ENCODE results near the gene LRRC26.

GRCh38 chr9:137161558-137162486 lies 8.0 kb downstream of the LRRC26 start:
- TF ChIP-seq RBAK (CRISPR knock-in tag; IDR thresholded peaks at IDR 0.05): no peak
- no peak for TF ChIP-seq ZNF350 (CRISPR knock-in tag; IDR thresholded peaks at IDR 0.05; ENCODE audit: borderline replicate concordance, low read depth)
- TF ChIP-seq CBFB (CRISPR knock-in tag; IDR thresholded peaks at IDR 0.05): no peak
- TF ChIP-seq HDAC2 (CRISPR knock-in tag; IDR thresholded peaks at IDR 0.05): no peak
- TF ChIP-seq MED1 (CRISPR knock-in tag; IDR thresholded peaks at IDR 0.05): no peak
- TF ChIP-seq MAFK (conservative IDR thresholded peaks at IDR 0.05 in 1 of 2, IDR thresholded peaks at IDR 0.05 in 1 of 2; ENCODE audit: low read length in 2 of 2): no peak
- no peak for TF ChIP-seq TFDP1 (CRISPR knock-in tag; IDR thresholded peaks at IDR 0.05; ENCODE audit: borderline replicate concordance)
- TF ChIP-seq TEAD3 (CRISPR knock-in tag; optimal IDR thresholded peaks at IDR 0.05; ENCODE audit: borderline replicate concordance): no peak
- no peak for TF ChIP-seq TBP (CRISPR knock-in tag; IDR thresholded peaks at IDR 0.05)
- no peak for TF ChIP-seq ZBTB33 (CRISPR knock-in tag; IDR thresholded peaks at IDR 0.05)
- TF ChIP-seq NFE2L2 (IDR thresholded peaks at IDR 0.05; ENCODE audit: low read length): no peak
- TF ChIP-seq LCORL (IDR thresholded peaks at IDR 0.05): no peak
- TF ChIP-seq LCORL (CRISPR knock-in tag; IDR thresholded peaks at IDR 0.05): no peak

All from HepG2 (cell line).